HCT116 (cell line): ENCODE results near the gene LMO2. TPM values are rescaled to one million over a fixed set of nuclear protein-coding genes. Genes with fewer than 3 reads are reported as not detected.

ENCODE experiments used
- ATAC-seq: fragments of 200-7000 bp; cut with Tn5 transposase; 2 replicates; pipeline ENCODE4 v1.9.1; 2020; ENCODE audit warnings: mild to moderate bottlenecking, moderate library complexity
- BruUV-seq: library from RNA; stranded (reverse); fragments of 400-500 nt; replicated peaks from 2 replicates; lab custom pipeline; 2021; lab: Mats Ljungman, UMichigan
- CTCF ChIA-PET: fragments of 300-600 bp; sonication (Branson Sonifier 250); formaldehyde crosslinking; loops from one replicate; lab custom pipeline; 2021; ENCODE audit warnings: antibody characterized with exemption; lab: Charles Lee
- POLR2A ChIA-PET: fragments of 300-600, 350-600 bp; sonication (Branson Sonifier 250); formaldehyde crosslinking; loops from one replicate; lab custom pipeline; 2021; ENCODE audit warnings: antibody characterized with exemption; lab: Charles Lee
- RAD21 ChIA-PET, 2 experiments: fragments of 300-600 bp; sonication (Branson Sonifier 250); formaldehyde crosslinking; loops; one replicate each; lab custom pipeline; 2023; ENCODE audit warnings: low total read pairs in 2 of 2; ENCODE audit not compliant: uncharacterized antibody in 2 of 2, unreplicated experiment in 2 of 2, low non-redundant PET in 1 of 2; lab: Charles Lee
- DNase-seq: peaks from one replicate; pipeline ENCODE4 v3.0.0-alpha.2; 2010; ENCODE audit warnings: low read depth, low spot score
- H2AFZ ChIP-seq: fragments of 200-600 bp; shearing (Covaris generic), sonication (generic); 2 replicates; pipeline ENCODE4 v1.6.1; 2017; ENCODE audit warnings: low read depth, mixed run types, mixed read lengths, antibody characterized with exemption, low read length; ENCODE audit not compliant: poor library complexity, severe bottlenecking
- H3K27ac ChIP-seq: 2 replicates; pipeline ENCODE4 v1.5.1; 2012; ENCODE audit warnings: low read depth, low read length
- H3K27me3 ChIP-seq: fragments of 200-600 bp; sonication (generic); 2 replicates; pipeline ENCODE4 v1.6.1; 2016; ENCODE audit warnings: mixed run types, low read length, mixed read lengths; ENCODE audit not compliant: insufficient read depth
- H3K36me3 ChIP-seq, 2 experiments: fragments of 200-500 bp in 1 of 2; fragments of 200-600 bp in 1 of 2; sonication (Bioruptor generic) in 1 of 2; sonication (generic) in 1 of 2; 2 replicates each; pipeline versions ENCODE4 v1.5.1 to v1.6.1; 2014 to 2016; ENCODE audit warnings: low read length in 2 of 2, inconsistent platforms in 1 of 2, mixed read lengths in 1 of 2, mixed run types in 1 of 2; ENCODE audit not compliant: insufficient read depth in 2 of 2, control insufficient read depth in 1 of 2
- H3K4me1 ChIP-seq, 2 experiments: fragments of 200-600 bp in 1 of 2; sonication (generic) in 1 of 2; 2 replicates each; pipeline versions ENCODE4 v1.5.1 to v1.6.1; 2012 to 2017; ENCODE audit warnings: low read length in 2 of 2, inconsistent platforms in 1 of 2, mild to moderate bottlenecking in 1 of 2, mixed read lengths in 1 of 2, mixed run types in 1 of 2, moderate library complexity in 1 of 2; ENCODE audit not compliant: insufficient read depth in 2 of 2, control insufficient read depth in 1 of 2
- H3K4me2 ChIP-seq: fragments of 200-600 bp; sonication (generic); 2 replicates; pipeline ENCODE4 v1.6.1; 2017; ENCODE audit warnings: mixed run types, low read length, mixed read lengths
- H3K4me3 ChIP-seq, 2 experiments: fragments of 200-600 bp in 1 of 2; sonication (generic) in 1 of 2; replicated peaks in 1 of 2; 2 replicates each; pipeline ENCODE4 v1.5.1; 2011 to 2016; ENCODE audit warnings: low read length in 2 of 2, control low read depth in 1 of 2, low read depth in 1 of 2, mild to moderate bottlenecking in 1 of 2, mixed read lengths in 1 of 2, mixed run types in 1 of 2
- H3K79me2 ChIP-seq: fragments of 200-600 bp; sonication (generic); 2 replicates; pipeline ENCODE4 v1.6.1; 2017; ENCODE audit warnings: mild to moderate bottlenecking, mixed run types, low read length, moderate library complexity, mixed read lengths; ENCODE audit not compliant: insufficient read depth
- H3K9ac ChIP-seq: fragments of 200-600 bp; sonication (generic); 2 replicates; pipeline ENCODE4 v1.6.1; 2016; ENCODE audit warnings: low read length, mixed read lengths
- H3K9me2 ChIP-seq: fragments of 200-600 bp; sonication (generic), shearing (Covaris generic); 2 replicates; pipeline ENCODE4 v1.6.1; 2017; ENCODE audit warnings: mixed run types, mild to moderate bottlenecking, moderate library complexity; ENCODE audit not compliant: insufficient read depth
- H3K9me3 ChIP-seq, 2 experiments: fragments of 200-500 bp in 1 of 2; fragments of 200-600 bp in 1 of 2; sonication (Bioruptor generic) in 1 of 2; sonication (generic) in 1 of 2; 2 replicates each; pipeline ENCODE4 v1.6.1; 2014 to 2017; ENCODE audit warnings: low read length in 2 of 2, mixed read lengths in 2 of 2, inconsistent platforms in 1 of 2, low read depth in 1 of 2, mild to moderate bottlenecking in 1 of 2, mixed run types in 1 of 2, moderate library complexity in 1 of 2; ENCODE audit not compliant: control insufficient read depth in 1 of 2, insufficient read depth in 1 of 2
- H4K20me1 ChIP-seq: fragments of 200-600 bp; sonication (generic), shearing (Covaris generic); 2 replicates; pipeline ENCODE4 v1.6.1; 2017; ENCODE audit warnings: mixed run types, mild to moderate bottlenecking, moderate library complexity; ENCODE audit not compliant: insufficient read depth
- CTCF ChIP-seq, 3 experiments: fragments of 200-600 bp in 1 of 3; sonication (generic) in 1 of 3; IDR thresholded peaks in 2 of 3; conservative IDR thresholded peaks in 1 of 3; 2 replicates each; pipeline ENCODE4 v1.5.1; 2012 to 2017; ENCODE audit warnings: low read depth in 2 of 3, low read length in 2 of 3, antibody characterized with exemption in 1 of 3, borderline replicate concordance in 1 of 3, control low read depth in 1 of 3, mild to moderate bottlenecking in 1 of 3, mixed read lengths in 1 of 3, mixed run types in 1 of 3, moderate library complexity in 1 of 3; ENCODE audit not compliant: insufficient read depth in 1 of 3
- EGR1 ChIP-seq: IDR thresholded peaks from 2 replicates; pipeline ENCODE4 v1.6.1; 2012; ENCODE audit warnings: low read depth
- ELF1 ChIP-seq: IDR thresholded peaks from 2 replicates; pipeline ENCODE4 v1.6.1; 2012; ENCODE audit warnings: low read depth, borderline replicate concordance
- EZH2 ChIP-seq: fragments of 200-600 bp; sonication (generic); IDR thresholded peaks from 2 replicates; pipeline ENCODE4 v1.6.1; 2017; ENCODE audit warnings: antibody characterized with exemption, mixed run types
- POLR2A ChIP-seq: IDR thresholded peaks from 2 replicates; pipeline ENCODE4 v1.7.0; 2011; ENCODE audit warnings: borderline replicate concordance; ENCODE audit not compliant: insufficient read depth, insufficient read length; ENCODE audit errors: extremely low read depth
- SP1 ChIP-seq: IDR thresholded peaks from 2 replicates; pipeline ENCODE4 v1.6.1; 2012; ENCODE audit warnings: low read depth
- SRF ChIP-seq: IDR thresholded peaks from 2 replicates; pipeline ENCODE4 v1.6.1; 2012; ENCODE audit warnings: low read depth
- YY1 ChIP-seq: IDR thresholded peaks from 2 replicates; pipeline ENCODE4 v1.6.1; 2011; ENCODE audit warnings: low read length, low read depth, moderate library complexity, mild to moderate bottlenecking; ENCODE audit not compliant: insufficient replicate concordance; ENCODE audit errors: extremely low read depth
- ZFX ChIP-seq: fragments of 450-650 bp; IDR thresholded peaks from 2 replicates; pipeline ENCODE4 v1.6.1; 2017
- ZNF274 ChIP-seq: fragments of 200-500 bp; sonication (Bioruptor generic); IDR thresholded peaks from 2 replicates; pipeline ENCODE4 v1.6.1; 2014; ENCODE audit warnings: mild to moderate bottlenecking, low read depth, low read length, inconsistent platforms
- intact Hi-C: fragments of 100-400 bp; cut with micrococcal nuclease; formaldehyde crosslinking; loops from 2 replicates; pipeline ENCODE4 v1.10.0; 2022
- total RNA-seq: library from RNA; stranded (reverse); gene quantifications from one replicate; pipeline ENCODE4 v1.2.1, GENCODE V29; 2021; ENCODE audit not compliant: unreplicated experiment
- TF ChIP-seq, protein P1 (sequence below): IDR thresholded peaks from 2 replicates; pipeline ENCODE4 v1.6.1; 2012
- TF ChIP-seq, protein P2 (sequence below): IDR thresholded peaks from 2 replicates; pipeline ENCODE4 v1.6.1; 2012

LMO2 gene
- total RNA-seq, 1 experiment from 2014 or later: 2.8 TPM

- CTCF ChIA-PET: interaction anchor here (1.0 kb wide), 1 partner anchor 8 kb away, joined by 4 read pairs; no protein-coding TSS in a partner anchor
Measured at GRCh38 chr11:33819278-33820035, 72.4 kb downstream of the LMO2 start.

More at GRCh38 chr11:33819278-33820035, 72.4 kb downstream of the LMO2 start:
- H3K27ac ChIP-seq: no peak overlapping the region
- no peaks in the 10 kb centered on the region for H4K20me1 ChIP-seq
- ChIA-PET RAD21 (no interaction called here), POLR2A (no interaction called here)
- H3K9ac ChIP-seq: no peak overlapping the region
- no peaks in the 10 kb centered on the region for H3K36me3 ChIP-seq
- BruUV-seq: no TSS peak
- intact Hi-C loops: loop anchor here (10.0 kb wide), 1 partner anchor 655 kb away; the partner anchor contains the start of gene CSTF3
- H3K27me3 ChIP-seq: peaks cover 15% of the 10 kb centered on the region; the same call in 1 of the 2 replicates
- H3K79me2 ChIP-seq: no peaks in the 10 kb centered on the region
- TF ChIP-seq EGR1 (no peak), POLR2A (no peak), ZNF274 (no peak), EZH2 (no peak), SP1 (no peak), ZFX (no peak), ELF1 (no peak), SRF (no peak), YY1 (no peak), CTCF (IDR thresholded peaks at IDR 0.05 in 2 of 3, conservative IDR thresholded peaks at IDR 0.05 in 1 of 3; ENCODE audit: borderline replicate concordance in 1 of 3, insufficient read depth in 1 of 3, low read depth in 2 of 3, low read length in 2 of 3) (no peak)
- TF ChIP-seq, protein P1, sequence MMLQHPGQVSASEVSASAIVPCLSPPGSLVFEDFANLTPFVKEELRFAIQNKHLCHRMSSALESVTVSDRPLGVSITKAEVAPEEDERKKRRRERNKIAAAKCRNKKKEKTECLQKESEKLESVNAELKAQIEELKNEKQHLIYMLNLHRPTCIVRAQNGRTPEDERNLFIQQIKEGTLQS: no peak
- TF ChIP-seq, protein P2, sequence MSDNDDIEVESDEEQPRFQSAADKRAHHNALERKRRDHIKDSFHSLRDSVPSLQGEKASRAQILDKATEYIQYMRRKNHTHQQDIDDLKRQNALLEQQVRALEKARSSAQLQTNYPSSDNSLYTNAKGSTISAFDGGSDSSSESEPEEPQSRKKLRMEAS: no peak
- H3K4me3 ChIP-seq: no peak overlapping the region
- H3K4me1 ChIP-seq: no peaks in the 10 kb centered on the region
- H3K9me3 ChIP-seq: no peaks in the 10 kb centered on the region
- no peak for ATAC-seq
- H3K4me2 ChIP-seq: no peak overlapping the region
- H2AFZ ChIP-seq: no peak overlapping the region
- no peak for DNase-seq
- H3K9me2 ChIP-seq: no peaks in the 10 kb centered on the region

Other genes with a start within 250 kb of the LMO2 start
- gene C11orf91, start 191.2 kb downstream of the LMO2 start, total RNA-seq: 0.54 TPM
- gene CD59, start 155.7 kb downstream of the LMO2 start, total RNA-seq: 122 TPM
- 27.2 TPM for gene FBXO3, start 117.6 kb downstream of the LMO2 start, total RNA-seq
- gene CAPRIN1, start 159.7 kb upstream of the LMO2 start, total RNA-seq: 285 TPM
- 101 TPM for gene NAT10, start 213.6 kb upstream of the LMO2 start, total RNA-seq